GM12872 (cell line): ENCODE results near the gene NAA80.

Experiments used
- TF ChIP-seq, protein P1 (sequence below): IDR thresholded peaks from 3 replicates; pipeline ENCODE4 v1.5.1; 2011; ENCODE audit warnings: low read depth, mild to moderate bottlenecking, low read length, moderate library complexity; ENCODE audit not compliant: insufficient read depth

NAA80 gene

GRCh38 chr3:50334339-50335075 is 35.3 kb upstream of the NAA80 start:
- TF ChIP-seq, protein P1, sequence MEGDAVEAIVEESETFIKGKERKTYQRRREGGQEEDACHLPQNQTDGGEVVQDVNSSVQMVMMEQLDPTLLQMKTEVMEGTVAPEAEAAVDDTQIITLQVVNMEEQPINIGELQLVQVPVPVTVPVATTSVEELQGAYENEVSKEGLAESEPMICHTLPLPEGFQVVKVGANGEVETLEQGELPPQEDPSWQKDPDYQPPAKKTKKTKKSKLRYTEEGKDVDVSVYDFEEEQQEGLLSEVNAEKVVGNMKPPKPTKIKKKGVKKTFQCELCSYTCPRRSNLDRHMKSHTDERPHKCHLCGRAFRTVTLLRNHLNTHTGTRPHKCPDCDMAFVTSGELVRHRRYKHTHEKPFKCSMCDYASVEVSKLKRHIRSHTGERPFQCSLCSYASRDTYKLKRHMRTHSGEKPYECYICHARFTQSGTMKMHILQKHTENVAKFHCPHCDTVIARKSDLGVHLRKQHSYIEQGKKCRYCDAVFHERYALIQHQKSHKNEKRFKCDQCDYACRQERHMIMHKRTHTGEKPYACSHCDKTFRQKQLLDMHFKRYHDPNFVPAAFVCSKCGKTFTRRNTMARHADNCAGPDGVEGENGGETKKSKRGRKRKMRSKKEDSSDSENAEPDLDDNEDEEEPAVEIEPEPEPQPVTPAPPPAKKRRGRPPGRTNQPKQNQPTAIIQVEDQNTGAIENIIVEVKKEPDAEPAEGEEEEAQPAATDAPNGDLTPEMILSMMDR, result no peak

DNA sequence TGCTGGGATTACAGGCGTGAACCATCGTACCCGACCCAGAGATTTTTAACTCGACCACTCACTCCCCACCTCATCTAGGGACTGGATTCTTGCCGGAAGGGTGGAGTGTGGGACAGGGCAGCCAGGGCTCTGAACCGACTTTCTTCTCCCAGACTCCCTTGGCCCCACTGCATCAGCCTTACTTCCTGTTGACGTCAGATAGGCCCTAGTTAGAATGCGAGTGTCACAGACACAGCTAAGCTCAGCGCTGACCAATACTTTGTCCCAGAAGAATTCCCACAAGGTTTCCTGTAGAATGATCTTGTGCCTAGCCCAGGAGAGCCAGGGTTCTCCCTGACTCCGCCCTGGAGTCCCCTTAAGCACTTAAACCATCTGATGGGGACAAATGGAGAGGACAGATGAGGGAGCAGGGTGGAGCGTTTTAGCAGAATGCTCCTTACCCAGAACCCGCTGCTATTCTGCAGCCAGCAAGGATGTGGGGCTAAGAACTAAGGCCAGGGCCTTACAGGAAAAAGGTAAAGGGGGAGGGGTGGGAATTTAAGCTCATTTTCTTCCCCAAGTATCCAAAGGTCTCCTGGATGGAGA is 34.6 kb upstream of the NAA80 start:
- TF ChIP-seq, protein P1, result no peak

- TF ChIP-seq, protein P1, result no peak
These were observed 32.2 kb upstream of the NAA80 start for GRCh38 chr3:50331364-50331907.

DNA sequence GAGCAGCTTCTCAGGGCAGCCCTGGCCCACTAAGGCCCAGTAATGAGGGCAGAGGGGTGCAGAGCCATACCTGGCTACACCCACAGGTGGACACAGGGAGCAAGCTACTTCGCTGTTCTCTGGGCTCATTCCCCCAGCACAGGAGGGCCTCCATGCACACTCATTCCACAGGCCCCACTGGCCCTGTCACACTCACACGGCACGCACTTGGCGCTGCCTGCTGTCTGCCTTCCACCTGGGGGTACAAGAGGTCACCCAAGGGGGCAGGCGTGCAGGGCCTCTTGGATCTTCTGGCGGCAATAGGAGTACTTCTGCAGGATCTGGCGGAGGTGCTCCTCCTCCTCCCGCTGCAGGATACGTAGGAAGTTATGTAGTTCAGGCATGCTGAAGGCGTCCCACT is 31.1 kb upstream of the NAA80 start:
- TF ChIP-seq, protein P1, result no peak

GRCh38 chr3:50327943-50328691 is 28.9 kb upstream of the NAA80 start, which contains the start of gene TUSC2:
Gene TUSC2, minus strand, starts transcription at chr3:50328223. Its CDS starts 124 bp downstream, at chr3:50328099.
- TF ChIP-seq, protein P1, result no peak

DNA sequence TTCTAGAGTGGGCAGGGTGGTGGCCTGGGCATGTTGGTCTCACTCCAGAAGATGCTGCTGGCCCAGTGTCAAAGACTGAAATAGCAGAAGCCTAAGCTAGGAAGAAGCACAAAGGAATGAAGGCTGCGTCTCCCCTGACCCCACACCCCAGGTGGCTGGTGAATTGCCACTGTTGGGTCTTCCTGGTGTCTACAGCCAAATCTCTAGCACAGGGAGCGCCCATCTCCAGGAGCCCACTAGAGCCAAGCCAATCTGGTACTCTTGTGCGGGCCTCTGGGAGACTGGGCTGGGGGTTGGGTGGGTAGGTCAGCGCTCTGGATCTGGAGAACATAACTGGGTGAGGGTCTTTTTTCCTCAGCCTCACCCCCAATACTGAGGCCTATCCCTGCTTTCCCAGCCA is 27.9 kb upstream of the NAA80 start:
- TF ChIP-seq, protein P1, result no peak

DNA sequence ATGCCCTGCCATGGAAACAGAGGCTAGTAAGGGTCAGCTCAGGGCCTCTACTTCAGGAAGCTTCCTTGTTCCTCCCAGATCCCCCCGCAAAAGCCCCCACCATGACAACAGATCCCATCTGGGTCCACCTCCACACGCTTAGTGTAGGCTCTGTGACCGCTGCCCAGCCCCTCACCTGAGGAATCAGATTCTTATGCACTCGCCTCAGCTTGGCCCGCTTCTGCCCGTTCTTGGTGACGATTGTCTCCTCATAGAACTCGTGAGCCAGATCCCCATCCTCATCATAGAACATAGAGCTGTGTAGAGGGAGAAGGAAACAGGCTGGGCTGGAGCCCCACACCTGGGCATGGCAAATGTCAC is 27.0 kb upstream of the NAA80 start:
- TF ChIP-seq, protein P1, result no peak
